HG03097 (cell line): ENCODE measurements around the gene ZNF76.
A peak's percentile ranks its signal among the peaks of the same experiment; 100 is the strongest.

ENCODE experiments used
- ATAC-seq: cut with Tn5 transposase; IDR thresholded peaks from one replicate; pipeline ENCODE4 v1.9.1; 2021; ENCODE audit not compliant: unreplicated experiment, low FRiP score

The ZNF76 gene

GRCh38 chr6:35259194-35259947, at the start of gene ZNF76:
Gene ZNF76 (plus strand): TSS chr6:35259735. CDS start chr6:35281152, 21,417 bp downstream.
- ATAC-seq = peak; percentile 77

- no peak for ATAC-seq
Observed at GRCh38 chr6:35213298-35213791, 46.2 kb upstream of the ZNF76 start.

- ATAC-seq = no peak
Observed at GRCh38 chr6:35213824-35214756, 45.4 kb upstream of the ZNF76 start, which contains the start of gene SCUBE3. Gene SCUBE3 (plus strand): TSS chr6:35213956. CDS start chr6:35214419, 463 bp downstream.

GRCh38 chr6:35214869-35215664, 44.5 kb upstream of the ZNF76 start:
- no peak for ATAC-seq

- no peak for ATAC-seq
Observed at GRCh38 chr6:35215665-35216411, 43.7 kb upstream of the ZNF76 start.

GRCh38 chr6:35216412-35216732, 43.2 kb upstream of the ZNF76 start:
- no peak for ATAC-seq

- ATAC-seq = no peak
Observed at GRCh38 chr6:35216851-35217811, 42.4 kb upstream of the ZNF76 start.

- ATAC-seq = no peak
Observed at GRCh38 chr6:35218021-35218420, 41.5 kb upstream of the ZNF76 start.

- ATAC-seq = no peak
Observed at GRCh38 chr6:35218456-35218855, 41.1 kb upstream of the ZNF76 start.

GRCh38 chr6:35219683-35220326, 39.7 kb upstream of the ZNF76 start:
- ATAC-seq = no peak

- ATAC-seq = no peak
Observed at GRCh38 chr6:35220711-35221110, 38.8 kb upstream of the ZNF76 start.

GRCh38 chr6:35223396-35223795, 36.1 kb upstream of the ZNF76 start:
- ATAC-seq = no peak

GRCh38 chr6:35224720-35225119, 34.8 kb upstream of the ZNF76 start:
- ATAC-seq = no peak

GRCh38 chr6:35228481-35228880, 31.1 kb upstream of the ZNF76 start:
- no peak for ATAC-seq

- ATAC-seq = no peak
Observed at GRCh38 chr6:35229304-35229703, 30.2 kb upstream of the ZNF76 start.

GRCh38 chr6:35230498-35230897, 29.0 kb upstream of the ZNF76 start:
- no peak for ATAC-seq

- no peak for ATAC-seq
Observed at GRCh38 chr6:35230950-35231349, 28.6 kb upstream of the ZNF76 start.

GRCh38 chr6:35231563-35231962, 28.0 kb upstream of the ZNF76 start:
- no peak for ATAC-seq
